Mucosa of descending colon (tissue), 3 donors: Measurements from ENCODE around the gene PRADC1. TPM values are rescaled to one million over a fixed set of nuclear protein-coding genes. Genes with fewer than 3 reads are reported as not detected.

ENCODE experiments used
- ATAC-seq: fragments of 200-7000 bp; cut with Tn5 transposase; one replicate; pipeline ENCODE4 v1.9.1; 2020; ENCODE audit warnings: mild to moderate bottlenecking, moderate library complexity
- DNase-seq, 3 donors: peaks; one replicate each; pipeline ENCODE4 v3.0.0-alpha.2; 2020
- H3K36me3 ChIP-seq: fragments of 200-600 bp; one replicate; pipeline ENCODE4 v1.8.0; 2021; ENCODE audit warnings: low read depth, mild to moderate bottlenecking
- H3K4me1 ChIP-seq: fragments of 200-600 bp; one replicate; pipeline ENCODE4 v1.8.0; 2021; ENCODE audit warnings: low read depth, mild to moderate bottlenecking
- H3K4me3 ChIP-seq: fragments of 200-600 bp; one replicate; pipeline ENCODE4 v1.8.0; 2021; ENCODE audit warnings: mild to moderate bottlenecking
- H3K9me3 ChIP-seq: fragments of 200-600 bp; one replicate; pipeline ENCODE4 v1.8.0; 2021; ENCODE audit warnings: mild to moderate bottlenecking
- intact Hi-C, 2 donors: fragments of 100-400 bp; cut with DNase I in 1 of 2; cut with micrococcal nuclease in 1 of 2; formaldehyde crosslinking; loops; one replicate each; pipeline versions ENCODE4 v1.11.0 to v1.11.1; 2022; cut with DNase I, micrococcal nuclease
- total RNA-seq, 3 donors: library from RNA; stranded (reverse); fragmentation: NEBNext Ultra II Directional in 2 of 3; extraction: Animal tissue kit (Norgen Biotek cat#: 25700) in 2 of 3; gene quantifications; one replicate each; pipeline versions ENCODE4 v1.2.1 to v1.2.4, GENCODE V29; 2021 to 2023
- TF ChIP-seq, protein P1 (sequence below): fragments of 200-600 bp; IDR thresholded peaks from one replicate; pipeline ENCODE4 v1.8.0; 2022; ENCODE audit warnings: antibody characterized with exemption, mild to moderate bottlenecking
- donor health status: DM: no; HTN: no; CAD: no; lungs with moderate emphysema.
- donor health status: DM: no; HTN: no; CAD: no.
- donor health status: DM: no; HTN: yes; CAD: no.

Gene PRADC1
- total RNA-seq, 3 donors from 2014 or later: 30.4 to 37.4 (median 34.6) TPM

GRCh38 chr2:73259704-73260337 is 26.8 kb upstream of the PRADC1 start:
- no peak for DNase-seq
- Histone ChIP-seq H3K9me3 (no peaks in the 10 kb centered on the region), H3K4me1 (no peaks in the 10 kb centered on the region), H3K4me3 (no peak overlapping the region), H3K36me3 (no peaks in the 10 kb centered on the region)
- no peak for ATAC-seq
- intact Hi-C loops: no loop called here
- TF ChIP-seq, protein P1, sequence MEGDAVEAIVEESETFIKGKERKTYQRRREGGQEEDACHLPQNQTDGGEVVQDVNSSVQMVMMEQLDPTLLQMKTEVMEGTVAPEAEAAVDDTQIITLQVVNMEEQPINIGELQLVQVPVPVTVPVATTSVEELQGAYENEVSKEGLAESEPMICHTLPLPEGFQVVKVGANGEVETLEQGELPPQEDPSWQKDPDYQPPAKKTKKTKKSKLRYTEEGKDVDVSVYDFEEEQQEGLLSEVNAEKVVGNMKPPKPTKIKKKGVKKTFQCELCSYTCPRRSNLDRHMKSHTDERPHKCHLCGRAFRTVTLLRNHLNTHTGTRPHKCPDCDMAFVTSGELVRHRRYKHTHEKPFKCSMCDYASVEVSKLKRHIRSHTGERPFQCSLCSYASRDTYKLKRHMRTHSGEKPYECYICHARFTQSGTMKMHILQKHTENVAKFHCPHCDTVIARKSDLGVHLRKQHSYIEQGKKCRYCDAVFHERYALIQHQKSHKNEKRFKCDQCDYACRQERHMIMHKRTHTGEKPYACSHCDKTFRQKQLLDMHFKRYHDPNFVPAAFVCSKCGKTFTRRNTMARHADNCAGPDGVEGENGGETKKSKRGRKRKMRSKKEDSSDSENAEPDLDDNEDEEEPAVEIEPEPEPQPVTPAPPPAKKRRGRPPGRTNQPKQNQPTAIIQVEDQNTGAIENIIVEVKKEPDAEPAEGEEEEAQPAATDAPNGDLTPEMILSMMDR: no peak

DNA sequence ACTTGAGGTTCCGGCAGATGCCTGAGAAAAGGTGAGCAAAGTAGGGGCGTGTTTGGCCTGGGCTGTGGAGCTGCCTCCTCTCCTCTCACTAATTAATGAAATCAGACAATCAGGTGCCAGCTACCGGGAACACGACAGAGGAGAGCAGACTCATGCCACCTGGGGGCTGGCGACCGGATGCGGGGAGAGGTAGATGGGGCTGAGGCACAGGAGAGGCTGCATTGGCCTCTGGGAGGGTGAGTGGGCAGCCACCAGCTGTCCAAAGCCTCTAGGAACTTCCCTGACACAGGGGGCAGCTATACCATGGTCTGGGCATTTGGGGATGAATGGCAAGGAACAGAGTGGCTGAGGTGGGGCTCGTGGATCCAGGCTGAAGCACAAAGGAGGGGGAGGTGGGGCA is 26.2 kb upstream of the PRADC1 start:
- TF ChIP-seq, protein P1: no peak
- H3K9me3 ChIP-seq: no peaks in the 10 kb centered on the region
- intact Hi-C loops: no loop called here
- H3K4me3 ChIP-seq: no peak overlapping the region
- no peaks in the 10 kb centered on the region for H3K36me3 ChIP-seq
- DNase-seq: no peak
- H3K4me1 ChIP-seq: no peaks in the 10 kb centered on the region
- no peak for ATAC-seq

- no peak for ATAC-seq
- Histone ChIP-seq H3K4me3 (no peak overlapping the region), H3K4me1 (no peaks in the 10 kb centered on the region), H3K9me3 (no peaks in the 10 kb centered on the region), H3K36me3 (no peaks in the 10 kb centered on the region)
- intact Hi-C loops: no loop called here
- TF ChIP-seq, protein P1: no peak
- no peak for DNase-seq
These were observed 25.8 kb upstream of the PRADC1 start for GRCh38 chr2:73258913-73259215.

GRCh38 chr2:73258186-73258912 is 25.3 kb upstream of the PRADC1 start:
- Histone ChIP-seq H3K9me3 (no peaks in the 10 kb centered on the region), H3K4me1 (no peaks in the 10 kb centered on the region), H3K4me3 (no peak overlapping the region), H3K36me3 (no peaks in the 10 kb centered on the region)
- ATAC-seq: no peak
- TF ChIP-seq, protein P1: no peak
- intact Hi-C loops: no loop called here
- DNase-seq: no peak

- ATAC-seq (peak; percentile 16), DNase-seq (peak; percentile 25 to 64 (median 47))
- H3K4me3 ChIP-seq: no peak overlapping the region
- H3K4me1 ChIP-seq: no peaks in the 10 kb centered on the region
- intact Hi-C loops: no loop called here
- TF ChIP-seq, protein P1: no peak
- H3K9me3 ChIP-seq: no peaks in the 10 kb centered on the region
- H3K36me3 ChIP-seq: no peaks in the 10 kb centered on the region
These were observed 24.5 kb upstream of the PRADC1 start for GRCh38 chr2:73257425-73258125.
